GM21381 (cell line): ENCODE data around the gene DHCR7.

Source experiments
- ATAC-seq: cut with Tn5 transposase; IDR thresholded peaks from one replicate; pipeline ENCODE4 v1.9.1; 2021; ENCODE audit warnings: mild to moderate bottlenecking, moderate library complexity; ENCODE audit not compliant: unreplicated experiment

DHCR7 gene

GRCh38 chr11:71421392-71421950, 26.7 kb downstream of the DHCR7 start:
- ATAC-seq, result no peak

- no peak for ATAC-seq
These were observed 27.5 kb downstream of the DHCR7 start for GRCh38 chr11:71420455-71421241.

DNA sequence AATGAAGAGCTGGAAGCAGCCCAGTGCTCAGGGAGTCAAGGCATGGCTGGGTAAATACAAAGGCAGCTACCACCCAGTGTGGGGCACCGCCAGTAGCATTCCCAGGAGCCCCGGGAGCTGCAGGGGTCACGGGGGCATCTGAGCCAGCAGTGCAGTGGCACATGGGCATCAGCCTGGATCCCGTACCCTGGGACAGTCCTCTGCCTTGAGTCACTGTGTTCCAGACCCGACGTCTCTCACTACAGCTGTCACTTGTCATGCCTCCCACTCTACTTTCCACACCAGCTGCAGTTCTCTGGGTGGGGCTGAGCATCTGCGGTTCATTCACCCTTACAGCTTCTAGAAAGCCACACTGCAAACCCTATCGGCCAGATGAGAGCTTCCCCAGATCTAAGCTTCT, 29.6 kb downstream of the DHCR7 start:
- ATAC-seq, result no peak

GRCh38 chr11:71414645-71415044, 33.5 kb downstream of the DHCR7 start:
- no peak for ATAC-seq

- no peak for ATAC-seq
These were observed 37.7 kb downstream of the DHCR7 start for GRCh38 chr11:71410363-71410966.

GRCh38 chr11:71408826-71409225, 39.4 kb downstream of the DHCR7 start:
- ATAC-seq, result no peak

DNA sequence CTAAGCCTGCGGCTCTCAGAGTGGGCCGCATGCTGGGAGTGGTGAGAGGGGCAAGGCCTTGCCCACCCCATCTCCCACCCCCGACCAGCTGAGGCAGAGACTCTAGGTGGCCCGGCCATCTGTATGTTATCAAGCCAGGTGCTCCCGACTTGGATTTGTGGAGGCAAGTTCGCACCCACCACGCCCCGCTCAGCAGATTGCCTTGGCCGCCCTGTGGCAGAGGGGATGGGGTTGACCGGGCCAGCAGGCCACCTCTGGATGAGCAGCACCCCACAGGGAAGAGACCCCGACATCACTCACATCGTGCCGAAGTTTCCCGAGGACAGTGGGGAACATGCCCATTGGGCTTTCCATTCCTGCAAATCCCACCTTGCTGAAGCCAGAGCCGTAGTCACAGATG, 40.8 kb downstream of the DHCR7 start:
- ATAC-seq, result no peak

DNA sequence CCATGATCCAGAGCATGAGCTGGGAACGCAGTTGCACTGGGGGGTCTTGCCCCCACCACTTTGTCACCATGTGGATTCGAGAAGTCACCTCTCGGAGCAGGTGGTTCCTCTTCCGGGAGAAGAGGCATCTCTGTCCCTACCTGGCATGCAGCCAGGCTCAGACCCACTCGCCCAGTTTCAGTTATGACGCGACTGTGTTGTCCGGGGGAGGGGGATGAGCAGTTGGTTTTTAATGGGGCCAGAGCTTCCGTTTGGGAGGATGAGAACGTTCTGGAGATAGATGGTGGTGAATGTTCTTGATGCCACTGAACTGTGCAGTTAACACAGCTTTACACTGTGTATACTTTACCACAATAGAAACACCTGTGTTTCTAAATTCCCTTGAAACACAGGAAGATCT, 41.5 kb downstream of the DHCR7 start:
- ATAC-seq, result no peak

- ATAC-seq, result no peak
These were observed 44.0 kb downstream of the DHCR7 start for GRCh38 chr11:71404209-71404608.

GRCh38 chr11:71402878-71403277, 45.3 kb downstream of the DHCR7 start:
- no peak for ATAC-seq

DNA sequence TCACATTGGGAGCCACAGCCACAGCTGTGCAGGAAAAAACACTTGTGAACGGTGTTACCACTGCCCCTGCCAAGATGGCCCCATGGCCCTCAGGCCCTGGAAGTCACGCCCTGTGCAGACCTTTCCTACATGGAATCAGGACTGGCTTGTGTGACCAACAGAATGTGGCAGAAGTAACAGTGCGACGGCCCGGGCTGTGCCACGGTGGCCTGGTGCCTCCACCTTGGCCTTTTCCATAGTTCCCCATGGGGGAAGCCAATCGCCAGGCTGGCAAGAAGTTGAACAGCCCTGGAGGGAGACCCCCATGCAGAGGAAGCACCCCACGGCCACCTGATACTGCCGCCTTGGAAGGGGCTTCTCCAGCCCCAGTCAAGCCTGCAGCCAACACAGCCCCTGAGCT, 48.0 kb downstream of the DHCR7 start:
- ATAC-seq, result no peak

DNA sequence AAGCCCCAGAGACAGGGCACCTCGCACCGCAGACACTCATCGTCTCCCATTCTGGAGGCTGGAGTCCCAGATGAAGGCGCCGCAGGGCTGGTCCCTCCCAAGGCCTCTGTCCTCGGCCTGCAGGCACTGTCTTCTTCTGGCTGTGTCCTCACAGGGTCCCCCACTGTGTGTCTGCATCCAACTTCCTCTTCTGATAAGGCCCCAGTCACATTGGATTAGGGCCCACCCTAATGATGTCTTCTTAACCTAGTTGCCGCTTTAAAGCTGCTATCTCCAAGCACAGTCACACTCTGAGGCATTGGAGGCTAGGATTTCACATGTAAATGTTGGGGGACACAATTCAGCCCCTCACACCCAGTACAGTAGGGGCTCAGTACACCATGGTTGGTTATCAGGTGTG, 48.9 kb downstream of the DHCR7 start:
- ATAC-seq, result no peak

DNA sequence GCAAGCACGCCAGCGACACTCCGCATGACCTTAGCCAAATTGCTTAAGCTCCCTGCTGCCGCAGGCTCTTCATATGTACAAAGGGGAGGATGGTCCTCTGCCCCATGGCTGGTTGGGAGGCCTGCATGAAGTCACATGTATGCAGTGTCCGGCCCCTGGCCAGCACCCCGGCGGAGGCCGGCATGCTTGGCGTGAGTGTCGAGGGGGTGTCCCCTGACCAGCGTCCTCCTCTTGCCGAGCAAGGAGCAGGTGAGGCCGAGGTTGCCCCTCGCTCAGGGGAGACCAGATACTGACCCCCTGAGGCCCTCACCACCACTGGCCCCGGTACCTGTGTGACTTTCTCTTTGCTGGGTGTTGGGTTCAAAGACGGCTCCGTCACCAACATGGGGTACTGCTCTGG, 50.2 kb downstream of the DHCR7 start:
- no peak for ATAC-seq

- ATAC-seq, result no peak
These were observed 50.8 kb downstream of the DHCR7 start for GRCh38 chr11:71397331-71397860.

DNA sequence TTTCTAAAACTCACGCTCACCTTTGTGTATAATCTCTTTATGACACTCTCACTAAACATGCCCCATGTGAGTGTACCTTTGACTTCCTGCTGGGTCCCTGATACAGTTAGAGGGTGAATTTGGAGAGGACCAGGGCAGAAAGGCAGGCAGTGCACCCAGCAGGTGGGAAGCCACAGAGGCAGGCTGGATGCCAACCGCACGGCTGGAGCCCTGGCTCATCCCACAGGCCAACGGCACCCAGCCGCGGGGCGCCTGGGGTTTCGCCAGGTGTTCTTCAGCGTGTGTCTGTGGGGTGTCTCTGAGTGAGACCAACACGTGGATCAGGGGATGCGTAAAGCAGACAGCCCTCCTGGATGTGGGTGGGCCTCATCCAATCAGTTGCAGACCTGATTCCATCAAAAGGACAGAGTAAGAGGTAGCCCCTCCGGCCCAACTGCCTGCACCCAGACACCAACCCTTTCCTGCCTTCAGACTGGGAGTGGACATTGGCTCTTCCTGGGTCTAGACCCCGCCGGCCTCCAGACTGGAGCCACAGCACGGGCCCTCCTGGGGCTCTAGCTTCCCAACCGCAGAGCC, 51.6 kb downstream of the DHCR7 start:
- no peak for ATAC-seq

- no peak for ATAC-seq
These were observed 52.4 kb downstream of the DHCR7 start for GRCh38 chr11:71395774-71396173.

DNA sequence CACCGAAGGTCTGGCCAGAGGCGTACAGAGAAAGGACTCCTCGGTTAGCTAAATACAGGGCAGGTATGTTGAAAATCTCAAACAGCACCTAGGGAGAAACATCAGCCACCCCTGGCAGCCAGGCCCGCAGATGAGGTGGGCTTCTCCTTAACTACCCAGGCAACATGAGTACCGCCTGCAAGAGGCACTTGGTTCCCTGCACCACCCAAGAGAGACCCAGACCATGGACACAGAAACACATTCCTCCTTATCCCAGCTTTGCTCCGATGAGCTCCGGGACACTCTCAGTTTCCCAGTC, 53.0 kb downstream of the DHCR7 start:
- ATAC-seq, result no peak

DNA sequence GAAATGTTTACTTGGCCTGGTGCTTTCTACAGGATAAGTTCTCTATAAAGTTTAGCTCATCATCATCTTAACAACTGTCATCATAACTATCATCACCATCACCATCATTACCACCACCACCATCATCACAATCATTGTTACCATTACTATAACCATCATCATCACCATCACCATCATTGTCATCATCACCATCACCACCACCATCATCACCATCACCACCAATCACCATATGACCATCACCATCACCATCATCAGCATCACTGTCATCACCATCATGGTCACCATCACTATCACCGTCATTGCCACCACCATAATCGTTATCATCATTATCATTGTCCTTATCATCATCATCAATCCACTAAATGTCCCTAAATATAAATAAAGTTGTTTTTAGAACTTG, 54.9 kb downstream of the DHCR7 start:
- ATAC-seq, result no peak

GRCh38 chr11:71391796-71392195, 56.4 kb downstream of the DHCR7 start:
- ATAC-seq, result no peak

GRCh38 chr11:71391352-71391751, 56.8 kb downstream of the DHCR7 start:
- ATAC-seq, result no peak

GRCh38 chr11:71388637-71389235, 59.5 kb downstream of the DHCR7 start:
- ATAC-seq, result no peak
